ENCODE data around the gene FMOD.
"Not testable (repeated sequence)": the region's sequence is repeated elsewhere in the genome, so short reads cannot be mapped to it uniquely, and the experiment has no call there.

FMOD gene

GRCh38 chr1:203306089-203306964 lies 44.6 kb downstream of the FMOD start:
- DNase-seq (ENCODE audit: low spot score), result peak; percentile 80

GRCh38 chr1:203305809-203306088 lies 45.2 kb downstream of the FMOD start:
- no peak for DNase-seq (ENCODE audit: low spot score)

- DNase-seq (ENCODE audit: low spot score), result peak; percentile 99
Measured at GRCh38 chr1:203304919-203305808, 45.8 kb downstream of the FMOD start, which contains the start of gene BTG2. BTG2 (plus strand) TSS chr1:203305519; CDS start chr1:203305607, 88 bp downstream.

- DNase-seq (ENCODE audit: low spot score), result no peak
Measured at GRCh38 chr1:203304391-203304918, 46.5 kb downstream of the FMOD start.

- no peak for DNase-seq (ENCODE audit: low spot score)
Measured at GRCh38 chr1:203302894-203303293, 48.0 kb downstream of the FMOD start.

GRCh38 chr1:203302456-203302855 lies 48.5 kb downstream of the FMOD start:
- no peak for DNase-seq (ENCODE audit: low spot score)

- no peak for DNase-seq (ENCODE audit: low spot score)
Measured at GRCh38 chr1:203301331-203301668, 49.6 kb downstream of the FMOD start.

- no peak for DNase-seq (ENCODE audit: low spot score)
Measured at GRCh38 chr1:203300441-203301330, 50.2 kb downstream of the FMOD start.

- not testable (repeated sequence) for DNase-seq (ENCODE audit: low spot score)
Measured at GRCh38 chr1:203299719-203300429, 51.0 kb downstream of the FMOD start.

GRCh38 chr1:203299169-203299568 lies 51.8 kb downstream of the FMOD start:
- DNase-seq (ENCODE audit: low spot score), result no peak

GRCh38 chr1:203296460-203297073 lies 54.4 kb downstream of the FMOD start:
- no peak for DNase-seq (ENCODE audit: low spot score)

GRCh38 chr1:203295796-203296195 lies 55.1 kb downstream of the FMOD start:
- no peak for DNase-seq (ENCODE audit: low spot score)

- DNase-seq (ENCODE audit: low spot score), result no peak
Measured at GRCh38 chr1:203291201-203292096, 59.5 kb downstream of the FMOD start.
